Superior temporal gyrus (tissue), 1 donor: ENCODE data around the gene GMFB.
A peak's percentile ranks its signal among the peaks of the same experiment; 100 is the strongest.

Experiments
- DNase-seq: peaks from one replicate; pipeline ENCODE4 v3.0.0-alpha.2; 2016; ENCODE audit errors: extremely low spot score

GMFB gene

DNA sequence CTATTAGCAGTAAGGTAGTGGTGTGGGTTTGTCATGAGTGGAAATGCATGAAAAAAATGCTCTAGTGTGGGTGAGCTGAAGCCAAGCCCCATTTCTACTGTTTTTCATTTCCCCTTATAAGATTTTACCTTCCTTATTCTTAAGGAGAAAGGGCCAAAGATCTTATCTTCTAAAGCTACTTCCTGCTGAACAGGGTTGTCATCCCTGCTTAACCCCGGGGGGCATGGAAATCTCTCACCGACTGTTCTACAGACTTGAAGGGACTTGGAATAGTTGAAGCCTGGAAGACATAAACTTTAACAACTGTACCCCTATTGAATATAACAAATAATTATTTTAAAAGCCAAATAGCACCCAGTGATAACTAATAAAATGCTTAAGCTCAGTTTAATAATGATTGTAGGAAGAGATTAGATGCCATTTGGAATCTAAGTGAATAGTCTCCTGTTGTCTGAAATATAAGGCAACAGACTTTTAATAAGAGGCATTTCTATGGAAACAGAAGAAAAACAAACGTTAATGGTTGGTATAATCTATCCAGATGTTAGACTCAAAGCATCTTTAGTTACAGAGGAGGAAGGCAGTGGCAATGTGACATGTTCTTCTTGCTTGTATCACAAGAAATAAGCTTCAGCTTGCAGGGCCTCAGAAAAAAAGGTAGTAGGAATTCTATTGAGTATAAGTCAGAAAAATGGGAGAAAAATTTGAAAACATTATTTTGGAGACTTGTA is 1.8 kb upstream of the GMFB start:
- no peak for DNase-seq

DNA sequence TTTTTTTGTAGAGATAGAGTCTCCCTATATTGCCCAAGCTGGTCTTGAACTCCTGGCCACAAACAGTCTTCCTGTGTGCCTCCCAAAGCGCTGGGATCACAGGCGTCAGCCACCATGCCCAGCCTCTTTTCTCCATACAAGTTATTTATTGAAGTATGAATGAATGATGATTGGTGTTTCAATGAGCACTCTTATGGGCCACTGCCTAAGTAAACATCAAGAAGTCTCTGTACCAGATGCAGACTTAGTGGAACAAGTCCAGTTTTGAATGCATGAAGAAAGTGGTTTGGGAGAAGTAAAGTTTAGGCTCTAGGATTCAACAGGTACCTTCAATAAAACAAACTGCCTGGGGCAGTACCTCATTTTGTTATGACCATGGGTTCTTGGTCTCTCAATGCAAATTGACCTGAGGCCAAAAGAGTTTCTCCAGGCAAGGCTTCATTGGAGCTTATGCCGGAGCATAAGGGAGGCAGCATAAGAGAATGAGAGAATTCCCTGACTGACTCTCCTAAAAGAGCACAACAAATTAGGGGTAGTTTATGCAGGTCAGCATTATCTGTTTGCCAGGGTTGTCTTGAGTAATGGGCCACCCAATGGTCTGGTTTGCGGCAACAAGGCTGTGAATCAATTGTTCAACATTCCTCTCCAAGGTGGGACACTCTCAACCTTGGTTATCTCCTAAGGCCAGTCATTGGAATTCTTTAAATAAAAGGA is 1.1 kb upstream of the GMFB start:
- no peak for DNase-seq

DNA sequence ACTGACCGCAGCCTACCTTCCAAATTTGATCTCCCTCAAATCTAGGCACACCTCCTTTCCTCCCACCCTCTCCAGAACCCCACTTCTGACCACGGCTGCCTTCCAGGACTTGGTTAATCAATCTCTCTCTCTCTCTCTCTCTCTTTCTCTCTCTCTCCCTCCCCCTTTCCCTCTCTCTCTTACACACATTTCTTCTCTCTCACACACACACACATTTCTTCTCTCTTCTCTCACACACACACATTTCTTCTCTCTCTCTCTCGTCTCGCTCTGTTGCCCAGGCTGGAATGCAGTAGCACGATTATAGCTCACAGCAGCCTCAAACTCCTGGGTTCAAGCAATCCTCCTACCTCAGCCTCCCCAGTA is 521 bp upstream of the GMFB start:
- DNase-seq, result no peak

DNA sequence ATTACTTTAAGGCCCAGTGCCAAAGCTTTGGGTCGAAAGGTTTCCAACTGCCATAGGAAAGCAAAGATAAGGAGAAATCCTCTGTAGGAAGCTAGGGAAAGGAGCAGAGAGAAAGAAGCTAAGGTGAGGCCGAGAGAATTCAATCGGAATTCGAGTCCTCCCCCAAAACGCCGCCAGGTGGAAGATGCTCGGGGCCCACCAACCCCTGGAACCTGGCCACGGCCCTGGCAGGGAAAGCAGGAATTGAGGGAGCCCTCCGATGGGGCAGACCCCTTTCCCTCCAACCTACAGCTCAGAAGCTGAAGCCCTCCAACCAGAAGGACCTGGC is 498 bp downstream of the GMFB start:
- no peak for DNase-seq

DNA sequence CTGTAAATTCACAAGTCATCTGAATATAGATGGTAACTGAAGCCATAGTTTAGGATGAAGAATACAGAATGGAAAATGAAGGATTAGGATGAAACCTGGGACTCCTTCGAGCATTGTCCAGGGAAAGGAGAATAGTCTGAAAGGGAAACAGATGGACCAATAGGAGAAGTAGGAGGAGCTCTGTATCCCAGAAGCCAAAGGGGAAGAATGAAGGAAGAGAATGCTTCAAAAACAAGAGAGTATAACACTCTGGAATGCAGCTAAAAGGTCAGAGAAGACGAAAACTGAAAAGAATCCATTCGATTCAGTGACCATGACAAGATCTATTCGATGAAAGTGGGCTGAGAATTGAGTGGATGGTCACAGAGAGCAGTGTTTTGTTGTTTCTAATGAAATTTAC is 1.0 kb downstream of the GMFB start:
- DNase-seq, result peak; percentile 35

DNA sequence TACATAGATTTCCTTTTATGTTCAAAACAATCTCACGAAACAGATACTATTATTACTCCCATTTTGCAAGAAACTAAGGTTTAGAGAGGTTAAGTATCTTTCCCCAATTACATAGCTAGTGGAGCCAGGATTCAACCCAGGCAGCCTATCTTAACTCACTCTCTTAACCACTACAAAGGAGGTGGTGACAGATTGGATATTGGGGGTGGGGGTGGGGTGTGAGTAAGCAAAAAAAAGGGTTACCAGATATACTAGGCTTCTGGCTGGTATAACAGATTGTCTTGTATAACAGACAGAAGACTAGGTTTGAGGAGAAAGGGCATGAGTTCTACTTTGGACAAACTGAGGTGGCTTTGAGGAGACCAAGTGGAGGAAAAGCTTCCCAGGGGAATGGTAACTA is 2.1 kb downstream of the GMFB start:
- no peak for DNase-seq

DNA sequence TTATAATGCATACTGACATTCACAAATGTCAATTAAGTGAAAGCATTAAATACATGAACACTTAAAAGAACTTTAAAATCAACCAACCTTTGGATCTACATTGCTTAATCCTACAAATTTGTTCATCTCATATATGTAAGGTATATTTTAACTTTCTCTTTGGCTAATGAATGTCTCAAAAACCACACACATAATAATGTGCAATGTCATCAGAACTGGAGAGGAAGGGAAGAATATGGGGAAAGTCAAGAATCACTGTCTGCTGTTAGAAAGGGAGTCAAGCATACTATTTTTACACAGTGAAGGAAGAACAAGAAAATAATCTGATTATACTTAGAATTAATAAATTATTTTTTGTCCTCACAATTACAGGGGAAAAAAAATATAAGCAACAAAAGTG is 4.9 kb downstream of the GMFB start:
- no peak for DNase-seq

DNA sequence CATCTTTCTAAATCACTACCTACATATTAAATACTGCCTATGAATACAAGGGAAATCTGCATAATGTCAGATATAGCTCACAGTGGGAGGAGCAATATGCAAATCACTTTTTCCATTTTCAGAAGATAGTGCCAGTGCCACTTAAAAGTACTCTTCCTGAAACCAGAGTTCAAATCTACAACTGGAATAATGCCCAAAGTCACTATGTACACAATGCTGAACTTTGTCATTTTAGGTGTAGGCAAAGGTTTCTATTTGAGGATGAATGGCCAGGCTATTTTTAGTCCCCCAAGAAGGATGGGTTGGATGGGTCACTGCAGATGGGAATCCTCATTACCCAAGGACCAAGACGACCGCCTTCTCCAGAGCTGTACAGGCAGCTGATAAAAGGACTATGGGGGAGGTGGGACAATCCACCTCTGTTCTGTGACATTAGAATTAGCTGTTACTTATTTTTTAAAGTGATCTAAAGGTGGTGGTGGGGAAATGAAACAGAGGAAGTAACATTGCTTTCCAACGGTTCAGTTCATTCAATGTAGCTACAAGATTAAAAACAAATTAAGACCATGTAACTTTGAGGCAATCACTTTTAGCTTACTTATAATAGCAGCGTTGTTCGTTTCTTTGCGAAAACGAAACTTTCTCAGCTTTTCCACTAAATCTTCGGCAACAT is 5.6 kb downstream of the GMFB start:
- DNase-seq, result no peak

DNA sequence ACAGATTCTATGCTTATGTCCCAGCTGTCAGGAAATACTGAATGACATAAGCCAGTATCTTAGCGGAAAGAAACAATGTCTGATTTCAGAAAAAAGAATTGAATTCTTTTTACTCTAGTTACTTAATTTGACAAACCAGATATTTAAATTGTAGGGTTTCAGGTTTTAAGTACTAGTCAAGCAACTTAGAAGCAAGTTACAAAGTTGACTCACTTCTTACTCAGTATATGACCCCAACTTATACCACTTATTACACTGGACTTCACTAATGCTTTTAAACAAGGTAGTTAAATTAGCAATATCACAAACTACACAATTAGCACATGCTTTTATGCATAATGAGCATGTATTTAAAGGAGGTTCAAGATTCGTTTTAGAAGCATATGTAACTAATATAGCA is 7.1 kb downstream of the GMFB start:
- no peak for DNase-seq

DNA sequence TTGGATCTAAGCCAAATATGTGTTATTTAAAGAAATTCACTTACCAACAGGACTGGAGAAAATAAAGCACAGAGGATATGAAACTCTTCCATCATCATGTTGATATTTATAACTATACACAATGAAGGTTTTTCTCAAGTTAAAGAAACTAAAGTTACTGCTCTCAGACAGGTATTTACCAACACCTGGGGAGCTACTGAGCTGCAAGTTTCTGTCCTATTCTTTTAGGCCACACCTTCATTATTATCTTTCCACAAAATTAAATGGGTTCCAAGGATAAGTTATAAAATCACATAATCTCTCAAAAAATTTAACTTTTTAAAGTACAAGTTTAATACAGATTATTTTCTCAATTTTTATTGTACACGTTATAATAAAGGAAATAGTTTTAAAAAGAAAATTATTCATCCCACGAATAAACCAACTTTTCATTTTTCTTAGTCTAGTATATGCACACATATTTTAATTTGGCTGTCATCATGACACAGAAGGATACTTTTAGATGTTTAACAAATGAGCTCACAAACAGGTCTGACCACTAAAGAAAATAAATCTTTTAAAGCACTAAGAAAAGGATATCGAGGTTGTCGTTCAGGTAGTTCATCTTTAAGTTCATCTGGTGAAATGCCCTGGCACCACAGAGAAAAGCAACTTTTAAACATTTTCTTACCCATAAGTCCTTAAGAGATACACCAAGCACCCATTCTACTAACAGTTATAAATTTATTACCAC is 7.8 kb downstream of the GMFB start:
- DNase-seq, result no peak

DNA sequence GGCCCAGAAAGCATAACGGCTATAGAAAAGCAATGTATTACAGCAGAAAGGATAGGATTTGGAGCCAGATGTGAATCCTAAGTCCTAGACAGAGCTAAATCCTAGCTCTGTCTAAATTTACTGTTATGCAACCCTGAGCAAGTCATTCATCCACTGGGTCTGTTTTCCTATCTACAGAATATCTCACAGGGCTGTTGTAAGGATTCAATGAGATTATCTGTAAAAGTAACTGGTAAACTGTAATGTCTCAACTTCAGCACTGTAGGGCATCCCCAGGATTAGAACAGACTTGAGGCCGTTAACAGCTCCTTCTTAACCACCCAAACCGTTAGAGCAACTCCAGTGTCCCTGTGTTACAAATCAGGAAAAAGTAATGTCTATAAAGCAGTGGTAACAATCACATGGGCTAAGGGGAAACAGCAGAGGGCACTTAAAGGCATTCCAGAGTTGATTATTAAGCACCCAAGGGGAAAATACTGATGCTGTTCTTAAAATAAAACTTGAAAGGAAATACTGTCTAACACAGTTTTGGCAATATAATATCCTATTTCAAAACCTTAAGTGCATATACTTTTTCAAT is 10.1 kb downstream of the GMFB start:
- DNase-seq, result no peak

DNA sequence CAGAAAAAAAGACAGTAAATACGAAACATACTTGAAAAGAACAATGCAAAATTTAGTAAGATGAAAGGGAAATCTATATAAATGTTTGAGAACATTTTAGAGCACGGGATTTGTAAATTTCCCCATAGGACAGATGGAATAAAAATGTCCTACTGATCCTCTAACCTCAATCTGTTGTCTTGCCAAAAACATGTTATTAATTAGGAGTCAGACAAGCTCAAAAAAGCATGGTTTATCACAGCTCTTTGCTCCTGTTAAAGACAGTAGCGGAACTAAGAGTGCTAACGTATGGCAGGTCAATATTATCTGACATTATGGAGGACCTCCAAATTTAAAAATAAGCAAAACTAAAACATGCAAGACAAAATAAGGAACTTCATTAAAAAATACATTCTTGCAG is 12.9 kb downstream of the GMFB start:
- no peak for DNase-seq

DNA sequence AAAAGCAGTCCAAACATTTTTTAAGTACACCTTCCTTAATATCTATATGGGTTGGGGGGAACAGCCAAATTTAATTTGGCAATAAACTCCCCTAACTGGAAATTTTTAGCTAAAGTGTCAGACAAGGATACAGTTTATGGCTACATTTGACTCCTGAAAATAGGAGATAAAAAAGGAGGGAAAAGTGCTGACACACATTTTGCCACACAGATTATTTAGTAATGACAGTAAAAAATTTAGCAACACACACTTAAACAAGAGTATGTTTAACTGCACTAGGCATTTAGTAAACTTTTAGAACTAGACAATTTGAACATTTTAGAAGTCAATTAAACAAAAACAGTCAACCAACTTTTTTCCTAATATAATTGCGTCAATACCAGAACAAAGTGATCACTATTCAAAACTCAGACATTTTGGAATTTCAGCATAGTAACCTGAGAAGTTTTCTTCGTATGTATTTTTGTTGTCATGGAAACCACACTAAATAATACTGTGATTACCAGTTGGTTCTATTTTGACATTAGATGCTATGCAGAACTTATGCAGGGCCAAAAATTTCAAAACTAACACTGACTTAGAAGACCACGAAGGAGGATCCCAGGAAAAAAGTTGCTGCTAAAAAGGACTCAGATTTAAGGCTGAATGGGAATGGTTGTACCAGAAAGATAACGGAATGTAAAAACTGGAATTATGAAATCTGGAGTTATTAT is 13.4 kb downstream of the GMFB start:
- no peak for DNase-seq

DNA sequence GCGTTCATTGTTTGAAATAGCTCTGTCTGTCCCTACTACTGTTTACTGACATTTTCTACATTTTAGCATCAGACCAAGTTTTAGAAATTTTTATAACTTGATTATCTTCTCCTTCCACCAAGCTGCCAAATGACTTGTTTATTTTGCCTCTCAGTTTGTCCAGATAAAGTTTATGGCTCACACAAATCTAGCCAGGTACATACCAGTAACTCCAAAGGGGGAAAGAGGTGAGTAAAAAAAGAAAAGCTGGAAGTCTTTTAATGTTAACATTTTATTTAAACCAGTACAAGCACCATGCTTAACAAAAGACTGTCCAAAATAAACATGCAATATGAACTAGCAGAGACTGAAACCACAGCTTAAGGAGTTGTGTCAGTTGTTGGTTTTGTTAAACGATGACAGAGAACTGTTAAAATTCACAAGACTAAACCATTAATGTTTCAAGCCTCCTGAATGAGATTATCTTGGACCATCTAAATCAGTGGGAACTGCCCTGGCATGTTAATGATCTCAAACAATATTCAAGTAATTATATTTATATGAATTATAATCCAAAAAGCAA is 14.5 kb downstream of the GMFB start:
- no peak for DNase-seq

DNA sequence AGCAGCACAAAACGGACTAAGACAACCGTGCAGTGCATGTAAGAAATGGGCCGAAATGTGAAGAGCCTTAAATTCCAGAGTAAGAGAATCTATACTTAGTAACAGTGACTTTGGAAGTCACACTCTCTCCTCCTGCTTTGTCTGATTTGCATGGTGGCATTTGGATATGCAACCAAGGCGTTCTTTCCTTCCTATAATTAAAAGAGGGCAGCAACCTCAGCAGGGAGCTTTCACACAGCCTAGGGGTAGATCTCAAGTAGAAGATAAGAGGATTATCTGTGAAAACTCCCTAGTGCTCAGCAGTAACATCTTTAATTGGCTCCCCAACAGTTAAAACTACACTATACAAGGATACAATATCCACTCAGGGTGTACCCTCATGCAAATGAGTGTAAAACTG is 16.5 kb downstream of the GMFB start:
- DNase-seq, result no peak

DNA sequence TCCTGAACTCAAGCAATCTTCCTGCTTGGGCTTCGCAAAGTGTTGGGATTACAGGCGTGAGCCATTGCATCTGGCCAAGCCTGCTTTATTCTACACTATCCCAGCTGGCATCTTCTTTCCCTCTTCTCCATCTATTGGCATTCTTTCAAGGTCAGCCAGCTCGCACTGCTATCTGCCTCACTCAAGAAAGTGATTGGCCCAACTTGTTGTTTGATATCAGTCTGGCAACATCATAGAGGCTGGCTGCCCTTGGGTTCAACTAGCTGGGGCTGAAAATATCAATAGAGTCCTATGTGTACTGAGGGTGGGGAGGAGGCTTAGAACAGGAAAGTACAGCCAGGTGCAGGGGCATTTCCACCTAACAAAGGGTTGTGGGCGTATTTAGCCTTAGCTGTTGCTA is 17.1 kb downstream of the GMFB start:
- DNase-seq, result no peak

DNA sequence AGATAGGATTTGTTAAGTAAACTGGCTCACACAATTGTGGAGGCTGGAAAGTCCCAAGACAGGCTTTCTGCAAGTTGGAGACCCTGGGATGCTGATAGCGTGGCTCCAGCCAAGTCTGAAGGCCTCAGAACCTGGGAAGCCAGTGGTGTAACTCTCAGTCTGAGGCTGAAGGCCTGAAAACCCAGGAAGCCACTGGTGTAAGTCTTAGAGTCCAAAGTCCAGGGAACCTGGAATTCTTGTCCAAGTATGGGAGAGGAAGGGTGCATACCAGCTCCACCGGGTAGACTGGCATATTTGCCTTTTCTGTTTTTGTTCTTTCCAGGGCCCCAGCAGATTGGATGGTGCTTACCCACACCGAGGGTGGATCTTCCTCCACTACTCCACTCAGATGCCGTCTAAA is 18.1 kb downstream of the GMFB start:
- no peak for DNase-seq

DNA sequence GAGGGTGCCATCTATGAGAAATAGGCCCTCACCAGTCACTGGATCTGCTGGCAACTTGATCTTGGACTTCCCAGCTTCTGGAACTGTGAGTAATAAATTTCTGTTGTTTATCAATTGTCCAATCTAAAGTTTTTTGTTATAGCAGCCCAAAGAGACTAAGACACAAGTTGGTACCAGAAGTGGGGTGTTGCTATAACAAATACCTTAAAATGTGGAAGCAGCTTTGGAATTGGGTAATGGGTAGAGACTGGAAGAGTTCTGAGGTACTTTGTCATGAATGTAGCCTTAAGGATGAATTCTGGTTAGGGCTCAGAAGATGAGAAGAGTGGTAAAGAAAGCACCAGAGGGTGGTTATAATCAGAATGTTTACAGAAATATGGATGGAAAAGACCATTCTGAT is 21.5 kb downstream of the GMFB start:
- DNase-seq, result no peak

DNA sequence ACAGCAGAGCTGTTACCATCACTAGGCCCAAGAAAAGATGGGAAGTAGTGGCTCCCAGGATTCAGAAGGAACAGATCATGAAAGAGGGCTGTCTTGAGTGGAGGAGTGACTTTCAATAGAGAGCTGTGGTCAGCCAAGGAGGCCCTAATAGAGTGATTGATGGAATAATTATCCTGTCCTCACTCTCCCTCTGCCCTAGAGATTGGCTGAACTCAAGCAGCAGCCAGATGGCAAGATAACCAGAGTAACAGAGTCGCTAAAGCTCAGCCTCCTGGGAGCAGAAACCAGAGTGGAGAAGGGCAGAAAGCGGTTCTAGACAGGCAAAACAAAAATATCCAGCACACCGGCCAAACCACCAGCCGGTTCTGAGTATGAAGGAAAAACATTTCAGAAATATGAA is 23.1 kb downstream of the GMFB start:
- DNase-seq, result no peak

DNA sequence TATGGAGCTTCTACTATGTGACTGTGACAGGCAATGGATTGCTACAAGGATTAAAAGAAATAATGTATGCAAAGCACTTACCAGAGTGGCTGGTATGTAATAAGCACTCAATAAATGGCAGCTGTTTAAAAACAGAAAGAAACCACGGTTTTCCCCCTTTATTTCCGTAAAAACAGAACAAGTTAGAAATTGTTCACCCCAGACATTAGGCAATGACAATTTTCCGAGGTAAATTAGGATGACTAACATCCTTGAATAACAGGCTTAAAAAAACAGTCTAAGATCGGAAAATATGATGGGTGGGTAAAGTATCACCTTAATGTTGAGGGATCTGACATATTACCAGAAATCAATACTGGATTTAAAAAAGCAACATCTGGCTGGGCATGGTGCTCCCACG is 26.7 kb downstream of the GMFB start:
- no peak for DNase-seq

DNA sequence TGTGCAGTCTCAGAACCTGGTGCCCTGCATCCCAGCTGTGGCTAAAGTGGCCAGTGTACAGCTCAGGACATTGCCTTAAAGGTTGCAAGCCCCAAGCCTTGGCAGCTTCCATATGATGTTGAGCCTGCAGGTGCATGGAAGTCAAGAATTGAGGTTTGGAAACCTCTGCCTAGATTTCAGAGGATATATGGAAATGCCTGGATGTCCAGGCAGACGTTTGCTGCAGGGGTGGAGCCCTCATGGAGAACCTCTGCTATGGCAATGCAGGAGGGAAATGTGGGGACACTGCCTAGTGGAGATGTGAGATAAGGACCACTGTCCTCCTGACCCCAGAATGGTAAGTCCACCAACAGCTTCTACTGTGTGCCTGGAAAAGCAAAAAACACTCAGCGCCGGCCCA is 29.7 kb downstream of the GMFB start:
- DNase-seq, result no peak
